ENCODE results near the gene CIAPIN1. TPM values are rescaled to one million over a fixed set of nuclear protein-coding genes. Genes with fewer than 3 reads are reported as not detected.

Gene CIAPIN1
- total RNA-seq, 1 experiment from 2014 or later, result 37.7 TPM

GRCh38 chr16:57478396-57479204, 31.4 kb upstream of the CIAPIN1 start:
- peaks cover 16% of the 10 kb centered on the region for H3K4me1 ChIP-seq (ENCODE audit: low read length)
- no peak overlapping the region for H2AFZ ChIP-seq (ENCODE audit: low read length)
- no peak overlapping the region for H3K4me2 ChIP-seq (ENCODE audit: low read depth, low read length, poor library complexity, severe bottlenecking)
- H3K27ac ChIP-seq (ENCODE audit: low read length), result no peak overlapping the region
- H3K9me3 ChIP-seq (ENCODE audit: low read length), result no peaks in the 10 kb centered on the region
- no peaks in the 10 kb centered on the region for H3K79me2 ChIP-seq (ENCODE audit: low read length)
- H3K9me2 ChIP-seq (replicated peaks; ENCODE audit: insufficient read depth, low read length), result no peaks in the 10 kb centered on the region
- DNase-seq, result no peak
- no peaks in the 10 kb centered on the region for H4K20me1 ChIP-seq (ENCODE audit: insufficient read depth, low read depth, low read length)
- H3K4me3 ChIP-seq (ENCODE audit: low read length), result no peak overlapping the region
- no peaks in the 10 kb centered on the region for H3K27me3 ChIP-seq (ENCODE audit: low read length)
- no peaks in the 10 kb centered on the region for H3K36me3 ChIP-seq (ENCODE audit: insufficient read depth, low read length)
- H3K9ac ChIP-seq (ENCODE audit: low read length), result no peak overlapping the region

DNA sequence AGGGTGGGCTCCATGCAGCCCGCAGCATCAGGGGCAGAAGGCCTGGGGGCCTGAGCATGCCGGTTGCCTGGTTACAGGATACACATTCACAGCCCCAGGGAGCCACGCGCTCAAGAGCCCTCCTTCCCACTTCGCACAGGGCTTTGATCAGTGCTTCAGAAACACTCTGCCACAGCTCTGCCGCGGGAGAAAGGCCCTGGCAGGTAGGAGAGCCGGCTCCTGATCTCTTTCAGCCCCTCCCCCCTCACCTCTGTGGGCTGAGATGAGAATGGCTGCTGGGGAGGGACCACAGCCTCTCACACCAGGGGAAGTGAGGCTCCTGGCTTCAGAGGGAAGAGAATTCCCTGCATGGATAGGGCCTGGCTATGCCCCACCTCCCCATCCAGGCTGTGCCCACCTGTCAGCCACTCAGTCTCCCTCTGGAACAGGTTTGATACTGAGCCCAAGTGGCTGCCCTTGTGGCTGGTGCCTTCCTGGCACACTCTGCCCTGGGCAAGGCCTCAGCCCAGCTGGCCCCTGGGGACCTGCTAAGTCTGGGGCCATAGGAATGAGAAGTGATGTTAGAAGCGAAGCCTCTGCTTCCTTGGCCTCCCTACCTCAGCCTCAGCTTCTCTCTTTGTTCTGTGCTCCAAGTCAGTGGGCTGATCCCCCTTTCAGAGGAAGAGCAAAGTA, 30.5 kb upstream of the CIAPIN1 start:
- Histone ChIP-seq H3K27me3 (ENCODE audit: low read length) (no peaks in the 10 kb centered on the region), H3K4me3 (ENCODE audit: low read length) (no peak overlapping the region), H3K4me1 (ENCODE audit: low read length) (peaks cover 16% of the 10 kb centered on the region), H4K20me1 (ENCODE audit: insufficient read depth, low read depth, low read length) (no peaks in the 10 kb centered on the region), H2AFZ (ENCODE audit: low read length) (no peak overlapping the region), H3K9ac (ENCODE audit: low read length) (no peak overlapping the region), H3K4me2 (ENCODE audit: low read depth, low read length, poor library complexity, severe bottlenecking) (no peak overlapping the region), H3K36me3 (ENCODE audit: insufficient read depth, low read length) (no peaks in the 10 kb centered on the region), H3K9me3 (ENCODE audit: low read length) (no peaks in the 10 kb centered on the region), H3K27ac (ENCODE audit: low read length) (no peak overlapping the region), H3K79me2 (ENCODE audit: low read length) (no peaks in the 10 kb centered on the region), H3K9me2 (replicated peaks; ENCODE audit: insufficient read depth, low read length) (no peaks in the 10 kb centered on the region)
- no peak for DNase-seq

DNA sequence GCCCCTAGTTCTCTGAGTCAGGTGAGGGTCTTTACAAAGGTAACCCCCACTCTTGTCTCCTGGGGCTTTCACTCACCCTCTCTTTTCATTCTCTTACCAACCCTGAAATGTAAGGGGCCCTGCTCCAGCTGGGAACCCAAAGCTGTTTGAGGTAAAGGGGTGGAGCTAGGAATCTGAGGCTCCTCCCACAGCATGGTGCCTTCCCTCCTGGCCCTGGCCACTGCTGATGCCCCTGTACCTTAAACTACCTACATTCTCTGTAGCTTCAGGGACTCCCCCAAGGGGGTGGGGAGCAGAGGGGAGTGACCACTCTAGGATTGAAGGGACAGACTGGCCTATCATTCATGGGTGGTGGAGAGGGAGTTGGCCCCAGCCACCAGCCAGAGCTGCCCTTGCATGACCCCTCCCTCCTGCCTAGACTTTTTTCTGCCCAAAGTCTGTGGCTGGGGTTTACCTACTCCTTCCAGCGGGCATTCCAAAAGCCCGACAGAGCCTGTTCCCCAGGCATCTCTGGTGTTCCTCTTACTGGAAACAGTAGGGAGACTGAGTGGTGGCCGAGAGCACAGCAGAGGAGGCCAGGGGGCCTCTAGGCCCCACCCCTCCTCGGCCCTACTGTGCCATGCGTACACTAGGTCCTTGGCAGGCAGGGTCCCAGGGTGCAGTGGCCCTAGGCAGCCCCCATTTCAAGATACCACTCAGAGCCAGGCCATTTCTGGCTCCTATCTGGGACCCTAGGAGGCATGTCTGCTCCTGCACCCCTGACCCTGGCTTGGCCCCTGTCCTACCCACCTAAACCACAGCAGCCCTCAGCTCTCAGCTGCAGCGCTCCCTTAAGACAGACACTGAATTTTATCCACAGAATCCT, 29.6 kb upstream of the CIAPIN1 start:
- no peaks in the 10 kb centered on the region for H4K20me1 ChIP-seq (ENCODE audit: insufficient read depth, low read depth, low read length)
- H3K9me3 ChIP-seq (ENCODE audit: low read length), result no peaks in the 10 kb centered on the region
- H3K9me2 ChIP-seq (replicated peaks; ENCODE audit: insufficient read depth, low read length), result no peaks in the 10 kb centered on the region
- H3K36me3 ChIP-seq (ENCODE audit: insufficient read depth, low read length), result no peaks in the 10 kb centered on the region
- H3K27ac ChIP-seq (ENCODE audit: low read length), result no peak overlapping the region
- no peak overlapping the region for H3K9ac ChIP-seq (ENCODE audit: low read length)
- H3K4me1 ChIP-seq (ENCODE audit: low read length), result peaks cover 16% of the 10 kb centered on the region
- no peaks in the 10 kb centered on the region for H3K27me3 ChIP-seq (ENCODE audit: low read length)
- no peak overlapping the region for H2AFZ ChIP-seq (ENCODE audit: low read length)
- no peak overlapping the region for H3K4me3 ChIP-seq (ENCODE audit: low read length)
- no peak overlapping the region for H3K4me2 ChIP-seq (ENCODE audit: low read depth, low read length, poor library complexity, severe bottlenecking)
- DNase-seq, result no peak
- H3K79me2 ChIP-seq (ENCODE audit: low read length), result no peaks in the 10 kb centered on the region

DNA sequence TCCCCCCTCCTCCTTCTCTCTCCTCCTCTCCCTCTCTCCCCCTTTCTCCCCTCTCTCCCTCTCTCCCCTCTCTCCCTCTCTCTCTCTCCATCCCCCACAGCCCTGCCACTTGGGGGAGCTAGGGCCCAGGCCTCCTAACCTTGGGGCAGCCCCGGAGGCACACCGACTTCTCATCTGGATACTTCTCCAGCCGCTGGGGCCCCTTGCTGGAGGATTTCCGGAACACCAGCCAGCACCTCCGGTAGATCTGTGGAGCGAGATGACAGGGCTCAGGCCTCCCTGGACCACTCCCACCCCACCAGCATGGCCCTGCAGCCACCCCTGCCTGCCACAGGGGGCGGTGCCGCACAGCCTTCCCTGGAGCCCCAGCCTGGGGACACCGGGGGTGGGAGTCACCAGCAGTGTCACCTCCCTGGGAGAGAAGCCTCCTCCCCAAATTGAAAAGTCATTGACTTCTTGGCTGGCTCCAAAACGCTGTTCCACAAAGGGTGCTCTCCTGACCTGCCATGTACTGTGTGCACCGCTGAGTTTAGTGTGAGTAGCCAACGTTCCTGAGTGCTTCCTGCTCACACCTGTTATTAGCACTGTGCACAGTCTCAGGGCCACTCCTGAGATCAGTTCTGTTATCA, 28.6 kb upstream of the CIAPIN1 start:
- H3K4me1 ChIP-seq (ENCODE audit: low read length), result peaks cover 16% of the 10 kb centered on the region
- peak overlapping the region; percentile 64 for H3K4me2 ChIP-seq (ENCODE audit: low read depth, low read length, poor library complexity, severe bottlenecking)
- no peaks in the 10 kb centered on the region for H3K27me3 ChIP-seq (ENCODE audit: low read length)
- no peaks in the 10 kb centered on the region for H3K79me2 ChIP-seq (ENCODE audit: low read length)
- no peaks in the 10 kb centered on the region for H3K9me3 ChIP-seq (ENCODE audit: low read length)
- DNase-seq, result peak; percentile 90
- H3K36me3 ChIP-seq (ENCODE audit: insufficient read depth, low read length), result 0 out of 2 replicates have a peak, but pooled peaks cover under 1% of the 10 kb centered on the region
- H3K27ac ChIP-seq (ENCODE audit: low read length), result no peak overlapping the region
- no peaks in the 10 kb centered on the region for H3K9me2 ChIP-seq (replicated peaks; ENCODE audit: insufficient read depth, low read length)
- H3K4me3 ChIP-seq (ENCODE audit: low read length), result peak overlapping the region; percentile 56; the same call in 1 of the 2 replicates
- H4K20me1 ChIP-seq (ENCODE audit: insufficient read depth, low read depth, low read length), result no peaks in the 10 kb centered on the region
- H2AFZ ChIP-seq (ENCODE audit: low read length), result peak overlapping the region; percentile 82; the same call in 1 of the 2 replicates
- peak overlapping the region; percentile 61 for H3K9ac ChIP-seq (ENCODE audit: low read length)

- H3K9me3 ChIP-seq (ENCODE audit: low read length), result no peaks in the 10 kb centered on the region
- H3K27me3 ChIP-seq (ENCODE audit: low read length), result no peaks in the 10 kb centered on the region
- peak overlapping the region; percentile 56; the same call in 1 of the 2 replicates for H3K4me3 ChIP-seq (ENCODE audit: low read length)
- H3K9ac ChIP-seq (ENCODE audit: low read length), result peak overlapping the region; percentile 61; the same call in 1 of the 2 replicates
- peaks cover 8% of the 10 kb centered on the region for H3K36me3 ChIP-seq (ENCODE audit: insufficient read depth, low read length)
- H4K20me1 ChIP-seq (ENCODE audit: insufficient read depth, low read depth, low read length), result no peaks in the 10 kb centered on the region
- H2AFZ ChIP-seq (ENCODE audit: low read length), result no peak overlapping the region
- H3K9me2 ChIP-seq (replicated peaks; ENCODE audit: insufficient read depth, low read length), result no peaks in the 10 kb centered on the region
- H3K27ac ChIP-seq (ENCODE audit: low read length), result no peak overlapping the region
- peak overlapping the region; percentile 64 for H3K4me2 ChIP-seq (ENCODE audit: low read depth, low read length, poor library complexity, severe bottlenecking)
- DNase-seq, result peak; percentile 66
- peaks cover 16% of the 10 kb centered on the region for H3K4me1 ChIP-seq (ENCODE audit: low read length)
- no peaks in the 10 kb centered on the region for H3K79me2 ChIP-seq (ENCODE audit: low read length)
These were observed 27.8 kb upstream of the CIAPIN1 start for GRCh38 chr16:57474671-57475661.

DNA sequence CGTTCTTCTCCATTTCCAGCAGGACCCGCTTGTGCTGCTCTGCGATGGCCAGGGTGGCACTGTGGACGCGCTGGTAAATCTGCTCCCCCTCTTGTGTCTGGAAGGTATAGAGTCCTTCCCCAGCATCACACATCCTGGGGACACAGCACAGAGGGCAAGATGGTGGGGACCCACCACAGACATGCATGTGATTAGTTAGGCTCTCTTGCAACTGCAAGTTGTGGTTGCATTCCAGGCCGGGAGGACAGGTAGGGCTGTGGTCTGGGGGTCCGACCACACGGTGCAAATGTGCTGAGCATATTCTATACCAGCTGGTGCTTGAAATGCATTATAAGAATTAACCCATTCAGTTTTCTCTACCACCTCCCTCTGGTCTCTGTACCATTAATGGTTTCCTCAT, 26.7 kb upstream of the CIAPIN1 start:
- Histone ChIP-seq H3K9ac (ENCODE audit: low read length) (no peak overlapping the region), H3K36me3 (ENCODE audit: insufficient read depth, low read length) (peaks cover 11% of the 10 kb centered on the region), H2AFZ (ENCODE audit: low read length) (no peak overlapping the region), H3K4me1 (ENCODE audit: low read length) (peaks cover 16% of the 10 kb centered on the region), H3K27ac (ENCODE audit: low read length) (no peak overlapping the region), H4K20me1 (ENCODE audit: insufficient read depth, low read depth, low read length) (no peaks in the 10 kb centered on the region), H3K79me2 (ENCODE audit: low read length) (no peaks in the 10 kb centered on the region), H3K27me3 (ENCODE audit: low read length) (no peaks in the 10 kb centered on the region), H3K9me3 (ENCODE audit: low read length) (no peaks in the 10 kb centered on the region), H3K4me2 (ENCODE audit: low read depth, low read length, poor library complexity, severe bottlenecking) (no peak overlapping the region), H3K4me3 (ENCODE audit: low read length) (no peak overlapping the region), H3K9me2 (replicated peaks; ENCODE audit: insufficient read depth, low read length) (no peaks in the 10 kb centered on the region)
- no peak for DNase-seq

GRCh38 chr16:57473176-57473840, 26.1 kb upstream of the CIAPIN1 start:
- Histone ChIP-seq H3K9ac (ENCODE audit: low read length) (no peak overlapping the region), H3K79me2 (ENCODE audit: low read length) (no peaks in the 10 kb centered on the region), H3K9me2 (replicated peaks; ENCODE audit: insufficient read depth, low read length) (no peaks in the 10 kb centered on the region), H2AFZ (ENCODE audit: low read length) (no peak overlapping the region), H3K27ac (ENCODE audit: low read length) (no peak overlapping the region), H3K4me2 (ENCODE audit: low read depth, low read length, poor library complexity, severe bottlenecking) (no peak overlapping the region), H3K4me1 (ENCODE audit: low read length) (peaks cover 16% of the 10 kb centered on the region), H3K9me3 (ENCODE audit: low read length) (no peaks in the 10 kb centered on the region), H3K27me3 (ENCODE audit: low read length) (no peaks in the 10 kb centered on the region), H4K20me1 (ENCODE audit: insufficient read depth, low read depth, low read length) (no peaks in the 10 kb centered on the region), H3K36me3 (ENCODE audit: insufficient read depth, low read length) (peaks cover 15% of the 10 kb centered on the region), H3K4me3 (ENCODE audit: low read length) (no peak overlapping the region)
- no peak for DNase-seq
